Cerebellar cortex (tissue), 1 donor: ENCODE data around the gene RBM38.

Experiments used
- DNase-seq: peaks from one replicate; pipeline ENCODE4 v3.0.0-alpha.2; 2015; ENCODE audit warnings: low spot score

The RBM38 gene

GRCh38 chr20:57391439-57392301 lies 474 bp downstream of the RBM38 start:
- DNase-seq: no peak

DNA sequence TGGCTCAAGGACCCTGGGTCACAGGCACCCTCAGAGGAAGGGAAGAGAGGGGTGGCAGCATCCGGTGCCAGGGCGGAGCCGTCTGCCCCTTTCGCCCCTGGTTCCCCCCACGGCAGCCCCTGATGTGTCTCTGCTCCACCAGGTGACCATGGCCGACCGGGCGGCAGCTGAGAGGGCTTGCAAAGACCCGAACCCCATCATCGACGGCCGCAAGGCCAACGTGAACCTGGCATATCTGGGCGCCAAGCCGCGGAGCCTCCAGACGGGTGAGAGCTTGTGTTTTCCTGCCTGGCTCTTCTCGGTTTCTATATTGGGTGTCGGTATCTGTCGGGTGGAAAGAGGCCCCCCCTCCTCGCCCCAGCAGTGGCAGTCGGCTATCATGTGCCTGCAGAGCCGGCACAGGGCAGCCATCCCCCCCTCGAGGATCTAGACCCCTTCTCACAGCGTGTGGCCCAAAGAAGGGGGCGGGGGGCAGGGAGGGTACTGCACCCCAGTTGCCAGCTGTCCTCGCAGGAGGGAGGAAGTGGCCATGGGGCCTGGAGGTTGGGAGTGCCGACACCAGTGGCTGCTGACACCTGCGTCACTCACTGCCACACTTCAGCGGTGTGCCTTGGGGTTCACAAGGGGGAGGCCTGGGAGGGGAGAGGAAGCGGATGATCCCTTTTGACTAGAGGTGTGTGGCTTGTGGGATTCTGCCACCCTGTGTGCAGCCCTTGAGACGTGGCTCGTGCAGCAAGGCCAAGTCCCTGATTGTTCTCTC lies 1.5 kb downstream of the RBM38 start:
- DNase-seq: peak; percentile 56

DNA sequence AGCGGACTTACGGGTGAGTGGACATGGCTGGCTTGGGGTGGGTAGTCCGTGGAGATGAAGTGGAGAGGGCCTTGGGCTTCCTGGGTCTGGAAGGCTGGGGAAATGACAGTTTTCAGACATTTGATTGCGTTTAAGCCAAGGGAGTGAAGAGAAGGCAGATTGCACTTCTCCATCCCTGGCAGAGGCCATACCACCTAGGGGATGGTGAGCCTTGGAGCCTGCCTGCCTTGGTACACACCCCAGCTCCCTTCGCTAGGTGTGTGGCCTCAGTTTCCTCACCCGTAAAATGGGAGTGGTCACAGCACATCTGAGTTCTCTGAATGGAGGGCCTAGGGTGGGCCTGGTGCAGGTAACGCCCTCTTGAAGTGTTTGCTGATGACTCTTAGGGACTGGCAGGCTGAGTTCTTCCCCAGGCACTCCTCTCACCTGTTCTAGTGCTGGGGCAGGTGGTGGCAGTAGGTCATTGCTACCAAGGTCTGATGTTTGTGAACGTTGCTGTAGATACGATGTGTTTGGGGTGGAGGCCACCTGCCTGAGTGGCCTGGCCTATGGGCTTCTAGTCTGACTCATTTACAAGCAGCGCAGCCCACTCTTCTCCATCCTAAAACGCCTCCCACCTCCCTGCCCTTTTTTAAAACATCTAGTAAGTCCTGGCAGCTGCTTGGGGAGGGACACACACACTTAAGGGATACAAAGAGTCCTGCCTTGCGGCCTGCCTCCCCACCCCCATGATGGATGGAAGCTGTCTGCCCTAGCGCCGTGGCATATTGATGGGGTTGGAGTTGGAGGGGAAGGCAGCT lies 2.3 kb downstream of the RBM38 start:
- DNase-seq: no peak

GRCh38 chr20:57394121-57395082 lies 3.2 kb downstream of the RBM38 start:
- DNase-seq: no peak

- DNase-seq: peak; percentile 65
These were observed 4.1 kb downstream of the RBM38 start for GRCh38 chr20:57395111-57395966.

DNA sequence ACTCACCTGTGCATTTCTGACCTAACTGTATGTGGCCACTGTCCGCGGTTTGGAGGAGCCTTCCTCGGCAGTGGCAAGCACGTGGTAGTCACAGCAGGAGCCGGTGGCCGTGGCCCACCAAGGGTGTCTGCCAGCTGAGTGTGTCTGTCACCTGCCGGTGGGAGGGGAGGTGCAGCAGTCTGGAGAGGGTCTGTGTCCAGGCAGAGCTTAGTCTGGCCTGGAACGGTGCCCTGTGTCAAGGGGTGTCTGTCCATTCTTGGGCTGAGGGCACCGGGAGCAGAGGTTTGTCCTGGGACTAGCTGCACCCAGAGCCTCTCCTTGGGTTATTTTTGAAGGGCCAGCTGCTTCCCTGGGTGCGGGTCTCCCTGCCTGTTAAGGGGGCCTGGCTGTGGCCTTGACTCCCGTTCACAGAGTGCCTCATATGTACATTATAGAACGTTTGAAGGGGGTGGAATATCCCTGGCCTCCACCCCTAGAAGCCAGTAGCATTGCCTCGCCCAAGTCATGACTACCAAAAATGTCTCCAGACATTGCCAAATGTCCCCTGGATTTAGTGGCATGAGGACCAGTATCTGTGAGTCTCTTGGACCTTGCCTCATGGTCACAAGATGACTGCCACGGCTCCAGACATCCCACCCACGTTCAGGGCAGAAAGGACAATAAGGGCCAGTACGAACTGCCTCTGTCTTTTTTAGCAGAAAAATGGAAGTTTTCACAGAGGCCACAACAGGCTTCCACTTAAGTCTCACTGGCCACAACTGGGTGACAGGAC lies 5.2 kb downstream of the RBM38 start:
- DNase-seq: no peak

GRCh38 chr20:57396984-57397692 lies 5.9 kb downstream of the RBM38 start:
- no peak for DNase-seq

- no peak for DNase-seq
These were observed 6.5 kb downstream of the RBM38 start for GRCh38 chr20:57397693-57398108.

GRCh38 chr20:57398231-57398821 lies 7.1 kb downstream of the RBM38 start:
- DNase-seq: no peak

DNA sequence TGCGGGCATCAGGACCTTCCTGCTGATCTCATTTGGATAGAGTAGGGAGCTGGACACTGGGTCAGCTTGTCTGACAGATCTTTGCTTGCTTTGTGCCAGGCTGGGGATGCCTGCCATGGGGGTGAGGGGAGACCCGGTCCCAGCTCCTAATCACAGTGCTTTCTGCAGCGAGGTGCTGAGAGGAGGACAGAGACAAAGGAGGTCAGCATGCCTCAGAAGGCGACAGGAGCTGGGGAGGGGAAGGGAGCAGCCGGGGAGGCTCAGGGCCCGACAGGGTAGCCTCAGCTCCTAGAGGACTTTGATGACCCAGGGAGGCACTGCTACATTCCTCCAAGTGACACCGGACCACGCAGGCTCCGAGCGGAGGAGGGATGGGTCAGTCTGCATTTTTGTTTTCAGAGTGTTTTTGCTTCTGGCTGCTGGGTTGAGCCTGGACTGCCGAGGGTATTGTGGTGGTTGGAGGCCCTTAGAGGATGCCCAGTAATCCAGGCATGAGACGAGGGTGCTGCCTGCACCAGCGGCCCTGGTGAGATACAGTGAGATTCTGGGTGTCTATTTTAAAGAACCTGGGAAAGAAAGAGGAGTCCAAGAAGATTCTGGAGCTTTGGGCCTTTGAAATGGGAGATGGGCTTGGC lies 7.8 kb downstream of the RBM38 start:
- DNase-seq: no peak

DNA sequence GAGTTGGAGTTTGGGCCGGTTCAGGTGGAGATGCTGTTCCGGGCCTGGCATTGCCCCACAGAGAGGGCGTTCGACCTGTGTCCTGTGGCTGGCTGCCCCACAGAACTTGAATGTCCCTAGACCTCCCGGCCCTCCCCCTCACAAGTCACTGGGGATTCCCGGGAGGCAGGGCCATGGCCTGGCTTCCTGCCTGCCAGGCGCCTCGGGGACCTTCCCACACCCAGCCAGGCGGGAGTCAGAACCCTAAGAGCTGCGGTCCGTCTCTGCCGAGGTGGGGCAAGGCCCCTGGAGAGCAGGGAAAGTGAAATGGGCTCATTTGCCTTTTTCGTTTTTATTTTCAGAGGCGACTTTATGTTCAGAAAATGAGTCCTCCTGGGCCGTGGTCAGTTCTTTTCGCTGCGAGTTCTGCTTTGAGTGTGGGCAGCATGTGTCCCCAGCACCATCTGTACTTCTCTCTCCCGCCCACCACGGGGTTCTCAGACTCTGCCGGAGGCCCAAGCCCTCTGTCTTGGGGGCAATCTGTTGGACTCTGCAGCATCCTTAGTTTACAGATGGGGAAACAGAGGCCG lies 8.5 kb downstream of the RBM38 start:
- no peak for DNase-seq

DNA sequence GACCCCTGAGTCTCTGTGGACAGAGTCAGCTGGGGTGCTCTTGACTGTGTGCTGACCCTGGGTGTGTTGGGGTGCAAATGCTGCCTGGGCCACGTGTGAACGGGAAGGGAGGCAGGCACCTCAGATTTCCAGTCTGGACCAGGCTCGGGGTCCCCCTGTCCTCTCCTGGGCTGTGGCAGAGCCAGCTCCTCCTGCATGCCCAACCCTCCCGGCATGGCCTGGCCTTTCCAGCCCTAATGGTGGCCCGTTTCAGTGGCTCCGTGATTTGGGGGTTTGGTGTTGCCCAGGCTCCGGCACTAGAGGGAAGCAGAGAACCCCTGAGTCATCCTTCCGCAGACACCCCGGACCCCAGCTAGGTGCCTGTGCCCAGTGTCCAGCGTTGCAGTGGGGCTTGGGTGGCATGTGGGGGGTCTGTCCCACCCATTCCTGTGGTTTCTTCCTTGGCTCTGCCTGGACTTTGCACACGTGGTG lies 9.1 kb downstream of the RBM38 start:
- DNase-seq: no peak

DNA sequence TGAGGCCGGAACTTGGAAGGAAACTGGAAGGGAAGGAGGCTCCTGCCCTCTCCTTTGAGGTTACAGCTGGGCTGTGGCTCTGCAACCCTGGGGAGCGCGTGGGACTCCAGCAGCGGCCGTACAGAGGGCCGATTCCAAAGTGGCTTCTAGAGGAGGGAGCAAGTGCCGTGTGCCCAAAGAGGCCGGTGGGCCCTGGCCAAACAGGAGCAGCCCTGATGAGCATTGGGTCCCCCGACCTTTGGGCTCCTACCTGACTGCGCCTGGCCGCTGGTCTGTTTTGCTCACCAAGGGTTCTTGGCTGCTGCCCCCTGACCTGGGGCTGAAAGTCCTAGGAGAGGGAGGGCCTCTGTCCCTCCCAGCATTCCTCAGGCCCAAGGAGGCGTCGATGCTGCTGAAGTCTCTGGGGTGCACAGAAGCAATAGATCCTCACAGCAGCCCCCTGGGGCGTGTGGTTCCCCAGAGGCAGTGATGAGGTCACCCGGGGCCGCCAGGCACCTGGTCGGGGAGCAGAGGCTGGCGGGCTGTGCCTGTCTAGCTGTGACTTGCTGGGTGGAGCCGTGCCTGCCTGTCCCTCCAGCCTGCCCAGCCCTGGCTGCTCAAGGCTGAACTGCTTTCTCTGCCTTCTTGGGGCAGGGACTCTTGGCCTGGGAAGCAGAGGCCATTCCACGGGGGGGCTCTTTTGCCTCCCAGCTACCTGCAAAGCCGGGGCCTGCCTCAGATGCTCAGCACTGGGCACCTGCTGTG lies 9.8 kb downstream of the RBM38 start:
- DNase-seq: no peak

DNA sequence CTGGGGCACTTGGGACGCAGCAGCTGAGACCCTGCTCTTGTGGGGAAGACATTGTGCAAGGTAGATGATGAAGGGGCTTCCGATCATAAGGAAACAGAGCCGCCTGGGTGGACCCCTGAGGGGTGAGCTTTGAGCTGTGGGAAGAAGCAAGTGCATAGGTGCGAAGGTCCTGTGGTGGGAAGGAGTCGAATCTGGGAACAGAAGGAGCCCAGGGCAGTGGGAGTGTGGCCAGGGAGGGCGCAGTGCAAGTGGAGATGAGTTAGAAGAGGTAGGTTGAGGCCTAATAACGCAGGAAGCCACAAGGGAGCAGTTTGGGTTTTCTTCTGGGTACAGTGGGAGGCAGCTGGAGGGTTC lies 10.3 kb downstream of the RBM38 start:
- DNase-seq: no peak

DNA sequence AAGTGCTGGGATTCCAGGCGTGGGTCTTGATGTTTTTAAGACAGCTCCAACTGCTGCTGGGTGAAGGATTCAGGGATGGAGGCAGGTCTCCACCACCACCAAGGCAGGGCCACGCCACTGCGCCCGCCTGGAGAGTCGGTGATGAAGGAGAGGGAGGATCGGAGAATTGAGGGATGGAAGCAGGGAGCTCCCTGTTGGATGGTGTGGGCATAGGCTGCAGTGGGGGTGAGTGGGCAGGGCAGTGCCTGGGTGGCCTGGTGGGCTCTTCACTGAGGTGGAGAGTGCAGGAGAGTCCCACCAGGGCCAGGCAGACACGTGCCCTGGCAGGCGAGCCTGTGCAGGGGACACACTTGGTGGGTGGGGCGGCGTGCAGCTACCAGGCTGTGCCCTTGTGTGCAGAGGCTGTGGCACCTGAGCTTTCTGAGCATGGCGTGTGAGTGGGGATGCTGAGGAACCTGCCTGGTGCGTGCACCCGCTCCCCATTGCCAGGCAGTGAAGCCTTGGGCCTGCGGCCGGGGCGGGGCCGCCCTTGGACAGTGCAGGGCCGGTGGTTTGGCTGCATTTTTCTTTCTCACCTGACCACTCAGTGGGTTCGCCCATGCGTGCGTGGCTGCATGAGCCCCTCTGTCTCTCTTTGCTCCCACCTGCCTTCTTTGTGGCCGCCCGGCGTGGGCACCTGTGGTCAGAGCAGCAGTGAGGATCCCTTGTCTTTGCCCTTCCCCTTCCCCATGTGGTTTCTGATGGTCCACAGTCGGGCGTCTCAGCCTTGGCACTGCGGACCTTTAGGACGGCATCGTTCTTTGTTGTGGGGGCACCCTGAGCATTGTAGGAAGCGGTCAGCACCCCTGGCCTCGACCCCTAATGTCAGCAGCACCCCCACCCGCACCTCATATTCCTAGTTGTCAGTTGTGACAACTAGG lies 11.3 kb downstream of the RBM38 start:
- no peak for DNase-seq

- no peak for DNase-seq
These were observed 12.0 kb downstream of the RBM38 start for GRCh38 chr20:57403216-57403615.
